ENCODE measurements around the gene ULK2. TPM values are rescaled to one million over a fixed set of nuclear protein-coding genes. Genes with fewer than 3 reads are reported as not detected.

ULK2 gene
- total RNA-seq, 1 experiment from 2014 or later: 22.8 TPM

- no peak for DNase-seq (ENCODE audit: low read depth, low spot score)
- BruUV-seq (replicated peaks): no TSS peak
- TF ChIP-seq POLR2AphosphoS5 (IDR thresholded peaks at IDR 0.05; ENCODE audit: low read depth, low read length) (no peak), SIN3A (IDR thresholded peaks at IDR 0.05; ENCODE audit: borderline replicate concordance, insufficient read depth, low read depth, low read length) (no peak), REST (IDR thresholded peaks at IDR 0.05; ENCODE audit: insufficient read depth in 1 of 2, low read depth in 2 of 2, low read length in 1 of 2) (no peak), CTCF (IDR thresholded peaks at IDR 0.05) (no peak), TCF7L2 (IDR thresholded peaks at IDR 0.05; ENCODE audit: low read depth, low read length) (no peak)
- intact Hi-C loops (cut with micrococcal nuclease; ENCODE audit: unreplicated experiment) (no loop called here), in situ Hi-C loops (cut with HindIII; ENCODE audit: low pct_unique_long_range_greater_than_20kb, low sequenced_read_pairs) (no loop called here)
- Histone ChIP-seq H3K27ac (ENCODE audit: low read length) (no peak overlapping the region), H3K27me3 (ENCODE audit: control insufficient read depth, insufficient read depth, low read length) (no peaks in the 10 kb centered on the region), H3K9me3 (ENCODE audit: control insufficient read depth, insufficient read depth, low read depth, low read length) (no peaks in the 10 kb centered on the region), H3K4me3 (ENCODE audit: low read depth in 2 of 2, low read length in 2 of 2) (no peak overlapping the region), H3K36me3 (ENCODE audit: control insufficient read depth, insufficient read depth, low read length) (no peaks in the 10 kb centered on the region), H3K4me1 (ENCODE audit: control insufficient read depth, insufficient read depth, low read length) (no peaks in the 10 kb centered on the region)
- ATAC-seq: no peak
- ChIA-PET POLR2A (no interaction called here), CTCF (no interaction called here)
Observed at GRCh38 chr17:19738757-19739156, 129.0 kb downstream of the ULK2 start.

- ATAC-seq (no peak), DNase-seq (ENCODE audit: low read depth, low spot score) (no peak)
- intact Hi-C loops (cut with micrococcal nuclease; ENCODE audit: unreplicated experiment) (no loop called here), in situ Hi-C loops (cut with HindIII; ENCODE audit: low pct_unique_long_range_greater_than_20kb, low sequenced_read_pairs) (no loop called here)
- Histone ChIP-seq H3K4me3 (ENCODE audit: low read depth in 2 of 2, low read length in 2 of 2) (no peak overlapping the region), H3K36me3 (ENCODE audit: control insufficient read depth, insufficient read depth, low read length) (no peaks in the 10 kb centered on the region), H3K9me3 (ENCODE audit: control insufficient read depth, insufficient read depth, low read depth, low read length) (no peaks in the 10 kb centered on the region), H3K27me3 (ENCODE audit: control insufficient read depth, insufficient read depth, low read length) (no peaks in the 10 kb centered on the region), H3K4me1 (ENCODE audit: control insufficient read depth, insufficient read depth, low read length) (no peaks in the 10 kb centered on the region), H3K27ac (ENCODE audit: low read length) (no peak overlapping the region)
- TF ChIP-seq SIN3A (IDR thresholded peaks at IDR 0.05; ENCODE audit: borderline replicate concordance, insufficient read depth, low read depth, low read length) (no peak), TCF7L2 (IDR thresholded peaks at IDR 0.05; ENCODE audit: low read depth, low read length) (no peak), POLR2AphosphoS5 (IDR thresholded peaks at IDR 0.05; ENCODE audit: low read depth, low read length) (no peak), CTCF (IDR thresholded peaks at IDR 0.05) (no peak), REST (IDR thresholded peaks at IDR 0.05; ENCODE audit: insufficient read depth in 1 of 2, low read depth in 2 of 2, low read length in 1 of 2) (no peak)
- ChIA-PET CTCF (no interaction called here), POLR2A (no interaction called here)
- no TSS peak for BruUV-seq (replicated peaks)
Observed at GRCh38 chr17:19738073-19738449, 129.7 kb downstream of the ULK2 start.

Measured in Panc1 (cell line).